C1 segment of cervical spinal cord (tissue), 14 donors: Measurements from ENCODE around the gene QSER1.
"Not testable (repeated sequence)": the region's sequence is repeated elsewhere in the genome, so short reads cannot be mapped to it uniquely, and the experiment has no call there.

Experiments used
- DNase-seq, 14 donors: peaks; one replicate each; lab custom pipeline; 2025; lab: John Stamatoyannopoulos, UW

The QSER1 gene

GRCh38 chr11:33000181-33000580 is 107.6 kb downstream of the QSER1 start:
- no peak for DNase-seq

- no peak for DNase-seq
Measured at GRCh38 chr11:33001281-33001680, 108.7 kb downstream of the QSER1 start.

DNA sequence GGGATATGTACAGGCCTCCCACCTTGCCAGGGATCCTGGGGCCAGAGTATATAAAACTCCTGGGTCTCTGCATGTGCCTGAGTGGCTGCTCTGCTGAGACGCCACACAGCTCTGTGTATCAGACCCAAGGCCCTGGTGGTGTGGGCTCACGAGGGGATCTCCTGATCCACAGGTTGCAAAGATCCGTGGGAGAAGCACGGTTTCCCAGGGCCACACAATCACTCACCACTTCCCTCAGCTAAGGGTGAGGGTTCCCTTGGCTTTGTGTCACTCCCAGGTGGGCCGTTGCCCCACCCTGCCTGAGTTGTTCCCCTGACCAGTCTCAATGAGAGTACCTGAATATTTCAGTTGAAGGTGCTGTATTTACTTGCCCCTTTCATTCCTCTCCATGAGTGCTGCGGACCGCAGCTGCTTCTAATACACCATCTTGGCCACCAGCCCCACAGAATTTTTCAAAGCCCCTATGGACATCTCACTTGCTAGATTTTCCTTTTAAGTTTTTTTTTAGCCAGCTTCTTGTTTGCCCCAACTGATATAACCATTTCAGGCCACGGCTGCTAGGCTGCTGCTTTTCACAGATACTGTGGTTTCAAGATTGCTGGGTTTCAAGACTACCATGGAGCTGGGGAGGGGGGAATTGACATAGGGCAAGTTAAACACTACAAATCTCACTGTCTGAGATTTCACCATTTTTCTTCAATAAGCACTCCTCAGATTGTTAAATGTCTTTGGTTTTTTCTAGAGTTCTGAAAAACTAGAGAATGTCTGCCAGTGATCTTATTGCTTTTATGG is 109.3 kb downstream of the QSER1 start:
- DNase-seq, result no peak

DNA sequence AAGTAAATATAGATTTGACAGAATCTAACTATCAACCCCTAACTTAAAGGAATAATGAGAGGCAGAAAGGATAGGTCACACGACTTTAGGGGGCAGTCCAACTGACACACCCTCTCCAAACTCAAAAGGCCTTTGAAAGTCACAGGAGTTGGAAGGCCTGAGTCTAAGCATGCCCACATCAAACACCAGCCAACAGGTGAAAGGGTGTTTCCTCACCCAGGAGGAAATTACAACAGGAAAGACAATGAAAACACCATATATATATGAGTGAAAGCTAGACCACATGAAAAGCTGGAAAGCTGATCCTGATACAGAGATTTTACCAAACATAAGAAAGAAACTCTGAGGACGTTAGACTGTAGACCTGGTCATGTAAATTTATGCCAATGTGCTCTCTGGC is 112.6 kb downstream of the QSER1 start:
- no peak for DNase-seq

GRCh38 chr11:33006010-33006409 is 113.4 kb downstream of the QSER1 start:
- no peak for DNase-seq

DNA sequence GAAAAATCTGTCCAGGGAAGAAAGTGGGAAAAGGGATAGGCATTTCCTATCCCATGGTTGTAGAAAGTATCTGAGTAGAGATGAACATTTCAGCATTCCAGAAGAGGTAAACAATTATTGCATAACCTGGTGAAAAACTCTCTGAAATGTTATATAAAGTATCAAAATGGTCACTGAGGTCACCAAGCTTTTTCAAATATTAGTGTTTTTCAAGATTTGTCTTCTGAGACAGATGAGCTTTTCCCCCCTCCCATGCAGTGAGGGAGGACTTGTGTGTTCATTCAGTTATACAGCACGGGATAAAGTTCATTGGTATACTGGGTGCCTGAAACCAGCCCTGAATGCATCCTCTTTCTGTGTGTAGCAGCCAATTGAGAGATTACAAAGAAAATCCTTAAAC is 121.1 kb downstream of the QSER1 start:
- DNase-seq, result no peak

DNA sequence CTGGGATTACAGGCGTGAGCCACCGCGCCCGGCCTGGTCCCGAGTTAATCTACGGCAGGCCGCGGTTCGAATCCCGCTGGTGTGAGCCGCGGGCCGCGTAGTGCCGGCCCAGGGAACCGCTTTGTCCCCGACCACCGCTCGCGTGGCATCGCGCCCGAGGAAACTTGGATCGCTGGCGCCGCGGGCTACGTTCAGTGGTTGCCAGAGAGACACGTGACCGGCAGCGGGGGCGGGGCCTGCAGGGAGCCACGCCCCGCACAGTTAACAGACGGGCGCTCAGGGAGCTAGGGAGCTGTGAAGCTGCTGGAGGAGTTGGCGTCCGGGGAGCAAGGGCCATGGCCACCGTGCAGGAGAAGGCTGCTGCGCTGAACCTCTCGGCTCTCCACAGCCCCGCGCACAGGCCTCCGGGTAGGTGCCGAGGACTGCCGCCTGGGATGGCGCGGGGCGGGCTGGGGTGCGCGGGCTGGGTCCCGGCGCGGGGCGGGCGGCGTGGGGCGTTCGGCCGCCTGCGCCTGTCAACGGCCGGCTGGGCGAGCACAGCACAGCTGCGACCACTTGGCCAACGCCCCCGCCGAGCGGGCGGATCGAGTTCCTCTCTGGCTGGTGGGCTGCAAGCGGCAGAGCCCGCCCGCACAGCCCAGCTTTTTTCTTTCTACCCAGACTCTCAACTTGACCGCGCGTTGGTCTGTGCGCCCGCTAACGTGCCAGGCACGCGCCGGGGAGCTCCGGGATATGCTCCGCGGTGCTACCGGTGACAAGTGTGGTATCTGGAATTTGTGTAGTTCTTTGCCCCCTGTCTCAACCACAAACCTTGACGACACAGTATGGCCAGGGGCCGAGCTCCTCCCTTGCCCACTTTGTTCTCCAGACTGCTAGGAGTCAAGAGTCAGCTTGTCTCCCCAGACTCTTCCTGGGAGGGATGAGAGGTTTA is 123.3 kb downstream of the QSER1 start, which contains the start of gene DEPDC7:
Gene DEPDC7 (plus strand): TSS at position 258 of the 931 bp plus-strand sequence. CDS start 78 bp downstream, at position 336.
- DNase-seq, result peak in 13 of 14 donors; percentile 5 to 93 (median 80)

DNA sequence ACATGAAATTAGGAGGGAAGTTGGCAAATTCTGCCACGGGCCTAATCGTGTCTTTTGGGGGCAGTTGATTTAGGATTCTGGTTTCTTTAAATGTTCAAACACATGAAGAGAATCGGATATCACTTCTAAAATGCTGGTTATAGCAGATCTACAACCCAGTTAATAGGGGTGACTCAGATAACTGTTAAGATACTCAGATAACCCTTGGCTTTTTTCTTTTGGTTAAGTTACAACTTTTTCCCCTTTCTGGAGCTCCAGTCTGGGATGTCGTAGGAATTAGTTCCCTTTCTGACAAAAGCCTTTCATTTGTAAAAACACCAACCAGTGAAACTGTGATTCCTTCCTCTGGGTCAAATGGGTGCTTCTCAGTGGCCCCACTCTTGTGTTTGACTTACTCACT is 124.0 kb downstream of the QSER1 start:
- no peak for DNase-seq

DNA sequence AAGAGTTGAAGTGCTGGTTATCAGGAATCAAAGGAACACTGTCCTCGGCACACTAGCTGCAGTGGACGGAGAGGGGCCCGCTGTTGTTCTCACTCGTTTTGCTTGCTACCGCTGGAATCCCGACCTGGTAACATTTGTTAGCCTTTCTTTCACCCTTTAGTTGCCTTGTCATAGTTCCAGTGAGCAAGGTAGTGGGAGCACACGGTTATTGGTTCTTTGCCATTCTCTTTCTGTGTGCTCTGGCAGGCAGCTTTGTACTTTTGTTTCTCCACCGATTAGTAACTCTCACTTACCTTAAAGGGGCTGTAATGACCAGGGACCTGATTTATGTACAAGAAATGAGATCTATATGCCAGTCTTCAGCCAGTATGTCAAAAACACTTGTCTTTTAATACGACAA is 124.9 kb downstream of the QSER1 start:
- no peak for DNase-seq

DNA sequence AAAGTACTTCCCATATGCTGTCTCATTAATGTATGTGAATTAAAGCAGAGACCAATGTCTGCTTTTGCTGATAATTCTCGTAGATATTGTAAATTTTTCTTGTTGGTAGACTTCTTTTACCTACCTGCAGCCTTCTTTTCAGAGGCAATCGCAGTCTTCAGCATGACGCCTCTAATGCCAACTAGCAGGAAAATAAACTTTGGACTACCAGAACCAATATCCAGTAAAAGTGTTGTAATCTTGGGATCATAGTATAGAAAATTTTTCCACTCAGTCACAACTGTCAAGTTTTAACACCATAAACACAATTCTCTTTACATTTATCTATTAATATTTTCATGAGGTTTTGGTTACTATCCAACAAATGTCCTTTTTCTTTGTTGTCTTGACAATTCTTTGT is 125.4 kb downstream of the QSER1 start:
- no peak for DNase-seq

DNA sequence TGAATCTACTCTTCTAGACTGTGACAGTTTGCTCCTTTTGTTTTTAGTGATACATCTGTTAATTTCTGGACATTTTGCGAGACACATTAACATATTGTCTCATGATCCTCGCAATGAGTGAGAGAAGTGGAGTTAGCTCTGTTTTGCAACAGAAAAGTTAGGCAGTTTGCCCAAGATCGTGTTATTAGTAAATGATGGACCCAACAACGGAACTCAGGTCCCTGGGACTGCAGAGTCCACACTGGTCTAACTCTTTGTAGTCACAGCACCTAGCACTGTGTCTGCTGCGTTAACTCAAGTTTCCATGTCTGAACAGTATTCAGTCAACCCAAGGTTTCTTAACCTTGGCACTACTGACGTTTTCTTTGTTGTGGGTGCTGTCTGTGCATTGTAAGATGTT is 126.2 kb downstream of the QSER1 start:
- DNase-seq, result no peak

DNA sequence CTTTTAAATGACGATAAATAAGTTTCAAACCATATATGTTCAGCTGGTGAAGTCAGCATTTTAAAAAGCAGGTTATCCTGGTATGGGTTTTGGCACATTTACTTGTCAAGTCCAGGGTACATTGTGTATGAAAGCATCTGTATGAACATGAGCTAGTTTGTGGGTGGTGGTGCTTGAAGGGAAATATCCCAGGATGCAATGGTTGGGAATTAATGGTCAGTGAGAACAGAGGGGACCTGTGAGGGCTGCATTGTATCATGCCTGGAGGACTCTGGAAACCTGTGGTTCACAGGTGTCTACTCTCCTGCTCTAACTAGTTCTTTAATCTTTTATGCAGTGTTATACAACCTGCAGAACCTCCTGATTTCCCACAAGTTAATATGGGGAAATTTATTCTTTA is 128.9 kb downstream of the QSER1 start:
- DNase-seq, result no peak

GRCh38 chr11:33021937-33022336 is 129.3 kb downstream of the QSER1 start:
- DNase-seq, result no peak

DNA sequence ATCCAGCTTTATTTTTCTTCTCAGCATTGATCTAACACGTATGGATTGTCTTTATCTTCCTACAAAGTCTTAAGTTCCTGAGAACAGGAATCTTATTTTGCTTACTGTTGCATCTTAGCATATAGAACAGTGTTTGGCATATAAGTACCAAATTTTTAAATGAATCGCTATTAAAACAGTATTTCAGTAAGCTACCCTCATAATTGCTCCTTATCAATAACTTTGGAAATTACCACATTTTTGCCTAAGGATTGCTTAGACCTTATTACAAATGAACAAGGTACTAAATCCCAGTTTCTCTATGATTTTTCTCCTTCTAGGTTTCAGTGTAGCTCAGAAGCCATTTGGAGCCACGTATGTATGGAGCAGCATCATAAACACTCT is 132.7 kb downstream of the QSER1 start:
- DNase-seq, result no peak

DNA sequence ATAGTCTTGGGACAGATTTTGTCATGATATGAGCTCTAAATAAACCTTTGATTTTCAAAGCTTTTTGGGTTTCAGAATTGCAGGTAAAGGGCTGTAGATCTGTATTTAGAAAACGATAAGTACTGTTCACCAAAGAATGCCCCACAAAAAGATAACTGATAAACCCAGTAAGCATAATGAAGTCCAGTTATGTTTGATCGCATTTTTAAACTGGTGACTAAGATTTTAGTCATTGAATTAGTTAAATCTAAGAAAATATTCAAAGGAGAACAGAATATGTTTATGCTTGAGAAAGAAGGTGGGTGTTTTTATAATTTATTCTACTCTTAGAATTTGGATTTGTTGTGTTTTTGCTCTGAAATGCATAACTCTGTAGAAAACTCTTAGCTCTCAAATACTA is 134.6 kb downstream of the QSER1 start:
- DNase-seq, result no peak

- no peak for DNase-seq
Measured at GRCh38 chr11:33027846-33028536, 135.4 kb downstream of the QSER1 start.

GRCh38 chr11:33028537-33028914 is 135.9 kb downstream of the QSER1 start:
- no peak for DNase-seq

- not testable (repeated sequence) for DNase-seq
Measured at GRCh38 chr11:33029218-33029617, 136.6 kb downstream of the QSER1 start.
